ENCODE results near the gene DDR2.

DDR2 gene

DNA sequence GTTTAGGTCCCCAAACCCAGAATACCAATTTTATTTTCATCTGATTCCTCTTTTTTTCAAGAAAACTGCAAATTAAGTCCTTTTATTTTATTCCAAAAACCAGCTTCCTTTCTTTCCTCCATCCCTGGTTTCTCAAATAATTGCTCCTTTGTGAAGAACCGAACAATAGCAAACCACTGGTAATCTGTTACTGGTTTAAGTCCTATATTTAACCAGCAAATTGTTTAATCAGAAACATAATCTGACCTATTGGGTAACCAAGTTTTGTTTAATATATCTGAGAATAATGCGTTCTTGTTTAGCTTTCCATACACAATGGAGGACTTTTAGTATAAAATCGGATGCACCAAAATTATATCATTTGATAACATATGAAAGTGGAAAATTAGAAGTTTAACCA, 13.2 kb upstream of the DDR2 start:
- H3K36me3 Mint-ChIP-seq = peaks cover 23% of the 10 kb centered on the region
- H3K27me3 Mint-ChIP-seq = no peaks in the 10 kb centered on the region
- H3K4me3 Mint-ChIP-seq = no peak overlapping the region
- H3K9me3 Mint-ChIP-seq (ENCODE audit: low read depth) = peaks cover 12% of the 10 kb centered on the region
- no peak overlapping the region for H3K27ac Mint-ChIP-seq
- no peaks in the 10 kb centered on the region for H3K4me1 Mint-ChIP-seq (ENCODE audit: low read depth)

DNA sequence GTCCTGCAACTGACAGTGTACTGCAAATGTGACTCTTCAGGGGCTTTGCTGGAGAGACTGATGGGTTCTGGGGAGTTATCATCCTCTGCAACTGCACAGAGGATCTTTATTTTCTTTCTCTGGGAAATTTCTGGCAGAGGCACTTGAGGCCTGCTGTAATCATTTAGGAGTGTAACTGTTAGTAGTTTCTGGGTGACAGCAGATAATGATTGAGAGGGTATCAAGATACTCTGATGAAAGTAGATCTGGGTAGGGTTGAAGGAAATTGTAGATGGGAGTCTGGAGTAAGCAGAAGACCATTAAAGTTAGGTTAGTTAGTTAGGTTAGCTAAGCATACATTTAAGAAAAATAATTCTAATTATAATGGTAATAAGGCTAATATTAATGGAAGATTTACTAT, 11.0 kb upstream of the DDR2 start:
- Mint-ChIP-seq H3K4me1 (ENCODE audit: low read depth) (no peaks in the 10 kb centered on the region), H3K27me3 (peaks cover 3% of the 10 kb centered on the region), H3K27ac (no peak overlapping the region), H3K9me3 (ENCODE audit: low read depth) (peaks cover 12% of the 10 kb centered on the region), H3K36me3 (peaks cover 16% of the 10 kb centered on the region), H3K4me3 (no peak overlapping the region)

DNA sequence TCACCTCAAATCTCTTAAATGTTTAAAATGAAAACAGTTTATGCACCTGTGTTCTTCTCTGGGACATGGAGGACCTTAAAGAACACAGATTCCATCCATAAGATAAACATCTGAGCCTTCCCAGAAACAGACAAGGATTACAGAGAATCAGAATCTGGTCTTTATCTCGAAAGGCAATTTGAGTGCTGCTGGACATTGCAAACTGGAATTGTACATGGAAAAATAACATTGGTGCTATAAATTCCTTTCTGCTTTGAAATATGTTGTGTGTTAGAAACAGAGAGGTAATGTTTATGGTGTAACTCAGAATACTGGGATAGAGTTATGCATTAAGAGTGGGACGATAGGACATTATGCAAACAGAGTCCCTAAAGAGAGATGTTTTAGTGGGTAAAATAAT, 6.6 kb upstream of the DDR2 start:
- peaks cover 15% of the 10 kb centered on the region for H3K27me3 Mint-ChIP-seq
- no peak overlapping the region for H3K27ac Mint-ChIP-seq
- no peaks in the 10 kb centered on the region for H3K36me3 Mint-ChIP-seq
- H3K4me1 Mint-ChIP-seq (ENCODE audit: low read depth) = peaks cover 3% of the 10 kb centered on the region
- no peak overlapping the region for H3K4me3 Mint-ChIP-seq
- H3K9me3 Mint-ChIP-seq (ENCODE audit: low read depth) = no peaks in the 10 kb centered on the region

DNA sequence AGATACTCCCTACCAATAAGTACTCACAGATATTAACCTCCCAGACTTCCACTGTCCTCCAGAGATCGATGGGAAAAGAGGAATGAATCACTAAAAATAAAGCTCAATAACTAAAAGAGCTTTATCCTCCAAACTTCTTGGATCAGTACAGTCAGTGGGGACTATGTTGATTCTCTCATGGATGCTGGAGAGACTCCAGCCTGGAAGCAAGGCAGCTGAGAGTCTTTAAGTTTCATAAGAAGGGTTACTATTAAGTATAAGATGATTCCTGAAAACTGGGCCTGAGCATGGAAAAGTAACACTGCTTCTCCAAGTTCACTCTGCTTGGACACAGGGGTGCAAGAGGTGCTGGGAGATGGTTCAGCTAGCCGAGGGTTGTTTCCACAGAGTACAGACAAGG, 6.2 kb upstream of the DDR2 start:
- H3K36me3 Mint-ChIP-seq = no peaks in the 10 kb centered on the region
- H3K9me3 Mint-ChIP-seq (ENCODE audit: low read depth) = no peaks in the 10 kb centered on the region
- peaks cover 3% of the 10 kb centered on the region for H3K4me1 Mint-ChIP-seq (ENCODE audit: low read depth)
- H3K27me3 Mint-ChIP-seq = peaks cover 16% of the 10 kb centered on the region
- no peak overlapping the region for H3K4me3 Mint-ChIP-seq
- no peak overlapping the region for H3K27ac Mint-ChIP-seq

DNA sequence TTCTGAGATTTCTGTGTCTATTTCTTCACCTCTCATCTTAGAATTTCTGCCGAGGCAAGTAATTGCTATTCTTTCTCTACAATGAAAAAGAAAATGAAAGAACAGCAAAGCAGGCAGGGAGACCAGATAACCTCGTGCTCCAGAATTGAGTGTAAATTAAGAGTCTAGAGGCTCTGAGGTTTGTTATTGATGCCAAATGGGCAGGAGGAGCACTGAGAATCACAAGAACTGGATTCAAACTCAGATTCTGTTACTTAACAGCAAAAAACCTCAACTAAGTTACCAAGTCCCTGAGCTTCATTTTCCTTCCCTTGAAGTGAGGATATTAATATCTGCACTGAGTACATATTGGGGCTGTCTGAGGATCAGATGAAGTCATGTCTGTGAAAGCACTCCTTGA, 5.5 kb upstream of the DDR2 start:
- H3K27ac Mint-ChIP-seq = no peak overlapping the region
- H3K9me3 Mint-ChIP-seq (ENCODE audit: low read depth) = no peaks in the 10 kb centered on the region
- no peaks in the 10 kb centered on the region for H3K36me3 Mint-ChIP-seq
- peaks cover 16% of the 10 kb centered on the region for H3K27me3 Mint-ChIP-seq
- H3K4me3 Mint-ChIP-seq = no peak overlapping the region
- peaks cover 3% of the 10 kb centered on the region for H3K4me1 Mint-ChIP-seq (ENCODE audit: low read depth)

DNA sequence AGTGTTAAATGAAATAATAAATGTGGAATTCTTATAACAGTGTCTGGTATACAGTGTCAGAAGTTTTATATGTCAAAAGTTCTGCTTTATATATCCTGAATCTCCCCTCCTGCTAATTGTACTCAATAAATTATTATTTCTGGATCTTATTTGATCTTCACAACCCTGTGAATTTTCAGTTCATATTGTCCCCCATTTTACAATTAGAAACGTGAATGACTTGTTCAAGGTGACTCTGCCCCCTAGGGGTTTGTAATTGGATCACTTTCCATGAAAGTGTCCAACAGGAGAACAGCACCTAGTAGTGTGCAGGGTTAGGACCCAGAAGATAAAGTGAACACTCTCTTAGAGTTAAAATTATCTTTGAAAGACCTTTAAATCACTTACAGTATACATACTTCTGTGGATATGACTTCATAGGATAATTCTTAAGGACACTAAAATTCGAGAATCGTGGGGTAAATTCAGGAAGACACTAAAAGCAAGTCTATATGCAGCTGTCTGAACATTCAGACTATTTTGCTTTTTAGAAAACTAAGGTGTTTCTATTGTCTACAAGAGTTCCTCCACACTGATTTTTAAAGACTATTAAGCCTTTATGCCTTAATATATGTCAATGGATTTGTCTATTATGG, 4.5 kb upstream of the DDR2 start:
- no peak overlapping the region for H3K4me3 Mint-ChIP-seq
- H3K36me3 Mint-ChIP-seq = no peaks in the 10 kb centered on the region
- H3K27me3 Mint-ChIP-seq = peaks cover 17% of the 10 kb centered on the region

DNA sequence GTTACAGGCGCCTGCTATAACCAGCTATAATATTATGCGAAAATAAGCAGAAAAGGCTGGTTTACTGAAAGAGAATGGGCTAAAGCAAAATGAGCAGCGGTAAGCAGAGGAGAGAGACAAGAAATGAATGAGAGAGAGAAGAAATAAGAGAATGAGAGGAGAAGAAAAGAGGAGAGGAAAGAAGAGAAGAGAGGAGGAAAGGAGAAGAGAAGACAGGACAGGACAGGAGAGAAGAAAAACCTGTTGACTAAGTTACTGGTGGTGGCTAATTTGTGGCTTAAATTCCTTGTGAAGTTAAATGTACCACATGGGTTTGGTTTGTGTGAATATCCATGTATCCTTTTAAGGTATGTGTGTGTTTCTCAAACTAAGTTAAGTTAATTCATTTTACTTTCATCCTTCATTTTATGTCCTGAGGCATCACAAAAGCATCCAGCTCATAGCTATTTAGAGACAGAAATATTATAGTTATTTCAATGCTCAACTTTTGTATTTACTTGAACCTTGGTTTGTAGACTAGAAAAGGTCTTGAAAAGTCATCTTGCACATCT, 3.1 kb upstream of the DDR2 start:
- H3K4me1 Mint-ChIP-seq (ENCODE audit: low read depth) = peaks cover 3% of the 10 kb centered on the region
- no peak overlapping the region for H3K27ac Mint-ChIP-seq
- H3K36me3 Mint-ChIP-seq = no peaks in the 10 kb centered on the region
- peaks cover 18% of the 10 kb centered on the region for H3K27me3 Mint-ChIP-seq
- no peaks in the 10 kb centered on the region for H3K9me3 Mint-ChIP-seq (ENCODE audit: low read depth)
- no peak overlapping the region for H3K4me3 Mint-ChIP-seq

More for the DNA sequence above, 4.5 kb upstream of the DDR2 start:
- H3K27ac Mint-ChIP-seq = no peak overlapping the region
- no peaks in the 10 kb centered on the region for H3K9me3 Mint-ChIP-seq (ENCODE audit: low read depth)
- H3K4me1 Mint-ChIP-seq (ENCODE audit: low read depth) = peaks cover 3% of the 10 kb centered on the region

DNA sequence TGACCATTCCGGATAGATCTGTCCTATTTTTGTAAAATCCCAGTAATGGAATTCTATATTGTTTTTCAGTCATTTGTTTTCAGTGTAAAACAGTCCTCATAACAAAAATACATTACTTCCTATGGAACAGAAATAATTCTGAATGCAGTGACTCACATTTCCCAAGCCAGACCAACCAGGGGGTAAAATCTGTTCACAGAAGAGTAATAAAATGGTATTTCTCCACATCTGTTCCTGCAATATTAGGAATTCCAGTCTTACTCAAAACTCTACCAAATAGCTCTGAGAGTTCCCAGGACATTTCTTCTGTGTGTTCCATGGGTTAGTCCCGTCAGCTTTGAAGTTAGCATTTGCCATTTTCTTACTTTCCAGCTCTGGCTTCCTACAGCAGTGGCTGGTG, 2.6 kb upstream of the DDR2 start:
- Mint-ChIP-seq H3K4me1 (ENCODE audit: low read depth) (peaks cover 3% of the 10 kb centered on the region), H3K36me3 (no peaks in the 10 kb centered on the region), H3K4me3 (no peak overlapping the region), H3K27me3 (peaks cover 18% of the 10 kb centered on the region), H3K9me3 (ENCODE audit: low read depth) (no peaks in the 10 kb centered on the region), H3K27ac (no peak overlapping the region)

DNA sequence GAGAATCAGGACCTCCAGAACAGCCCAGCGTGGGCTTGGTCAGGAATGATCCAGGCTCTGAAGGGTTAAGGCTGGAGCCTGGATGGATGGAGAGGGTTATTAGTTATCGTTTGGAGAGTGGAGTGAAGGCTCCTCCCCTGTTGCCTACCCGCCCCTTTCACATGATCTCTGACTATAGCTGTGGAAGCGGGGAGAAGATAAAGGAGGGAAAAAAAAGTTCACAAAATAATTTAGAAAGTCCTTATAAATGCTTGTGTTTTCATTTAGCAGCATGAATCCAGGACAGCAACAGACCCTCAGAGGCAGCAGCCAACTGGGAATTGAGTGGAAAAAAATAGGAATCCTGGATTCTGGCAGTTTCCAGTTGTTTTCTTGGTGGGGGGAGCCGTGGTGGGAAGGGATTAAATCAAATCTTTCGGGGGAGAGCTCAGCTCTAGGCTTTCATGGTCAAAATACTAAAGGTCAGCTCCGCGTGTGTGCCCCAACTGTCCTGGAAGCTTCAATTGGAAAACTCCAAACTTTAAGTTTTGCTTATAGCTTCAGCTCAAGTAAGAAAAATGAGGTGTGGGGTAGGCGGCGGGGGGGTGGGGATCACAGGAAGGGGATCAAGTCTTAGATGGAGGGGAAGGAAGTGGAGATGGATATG, 595 bp upstream of the DDR2 start:
- Mint-ChIP-seq H3K27me3 (peaks cover 14% of the 10 kb centered on the region), H3K36me3 (no peaks in the 10 kb centered on the region), H3K9me3 (ENCODE audit: low read depth) (no peaks in the 10 kb centered on the region), H3K4me1 (ENCODE audit: low read depth) (peaks cover 3% of the 10 kb centered on the region), H3K27ac (no peak overlapping the region), H3K4me3 (no peak overlapping the region)

DNA sequence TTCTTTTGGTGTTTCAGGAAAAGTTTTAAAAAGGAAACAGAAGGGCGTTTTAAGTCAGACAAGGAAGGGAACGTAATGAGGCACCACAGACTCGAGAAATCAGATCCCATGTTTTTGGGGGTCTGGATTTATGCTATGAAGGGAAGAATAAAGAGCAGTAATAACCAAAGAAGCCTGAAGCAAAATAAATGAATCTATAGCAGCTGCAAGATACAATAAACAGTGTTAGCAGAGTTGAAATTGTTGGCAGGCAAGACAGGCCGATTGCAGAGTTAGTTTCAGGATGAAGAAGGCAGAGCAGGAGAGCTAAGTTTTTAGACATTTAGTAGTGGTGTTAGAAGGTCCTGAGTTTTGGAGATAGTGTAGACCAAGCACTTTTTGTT, 425 bp downstream of the DDR2 start:
- no peaks in the 10 kb centered on the region for H3K36me3 Mint-ChIP-seq
- no peak overlapping the region for H3K4me3 Mint-ChIP-seq
- peaks cover 9% of the 10 kb centered on the region for H3K27me3 Mint-ChIP-seq
- no peak overlapping the region for H3K27ac Mint-ChIP-seq
- H3K4me1 Mint-ChIP-seq (ENCODE audit: low read depth) = no peaks in the 10 kb centered on the region
- H3K9me3 Mint-ChIP-seq (ENCODE audit: low read depth) = no peaks in the 10 kb centered on the region

DNA sequence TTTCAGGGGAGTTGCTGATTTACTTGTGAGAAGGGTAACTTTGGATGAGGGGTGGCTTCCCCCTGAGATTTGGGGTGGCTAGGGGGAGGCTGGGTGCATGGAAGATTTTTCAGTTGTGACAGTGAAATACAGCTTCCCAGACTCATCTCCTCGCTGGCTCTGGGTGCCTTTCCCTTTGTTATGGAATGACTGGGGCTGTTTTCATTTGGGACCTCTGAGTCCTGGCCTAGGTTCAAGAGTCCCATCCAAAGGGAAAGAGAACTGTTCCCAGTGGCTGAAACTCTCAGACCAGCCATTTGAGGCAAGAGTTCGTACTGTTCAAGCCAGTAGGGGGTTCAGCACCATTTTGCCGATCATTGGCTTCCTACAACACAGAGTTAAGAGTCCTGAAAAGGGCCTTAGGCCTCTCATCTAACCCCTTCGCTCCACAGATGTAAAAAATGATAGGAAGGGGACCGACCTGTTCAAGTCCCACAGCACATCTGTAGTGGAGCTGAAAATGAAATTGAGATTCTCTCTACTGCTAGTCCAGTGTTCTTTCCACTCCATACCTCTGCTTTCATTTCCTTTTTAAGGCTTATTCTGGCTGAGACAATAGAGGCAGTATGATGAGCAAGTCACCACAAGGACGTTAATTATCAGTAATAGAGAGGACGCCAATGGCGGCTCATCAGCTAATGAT, 958 bp downstream of the DDR2 start:
- Mint-ChIP-seq H3K27ac (no peak overlapping the region), H3K9me3 (ENCODE audit: low read depth) (no peaks in the 10 kb centered on the region), H3K27me3 (peaks cover 9% of the 10 kb centered on the region), H3K4me1 (ENCODE audit: low read depth) (no peaks in the 10 kb centered on the region), H3K36me3 (no peaks in the 10 kb centered on the region), H3K4me3 (no peak overlapping the region)

DNA sequence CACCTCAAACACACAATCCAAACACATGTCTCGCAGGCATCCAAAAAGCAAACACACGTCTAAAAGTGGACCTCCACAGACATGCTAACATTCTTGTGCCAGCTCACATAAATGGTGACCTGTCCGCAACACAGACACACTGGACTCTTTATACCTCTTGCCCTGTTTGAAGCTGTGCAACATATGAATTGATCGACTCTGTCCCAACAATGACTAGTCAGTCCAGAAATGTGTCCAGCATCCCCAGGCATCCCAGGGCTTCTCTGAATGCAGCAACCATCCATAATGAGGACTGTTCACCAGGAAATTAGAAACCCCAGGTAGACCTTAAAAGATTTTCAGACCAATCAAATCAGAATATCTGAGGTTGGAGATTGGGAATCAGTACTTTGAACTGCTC, 3.2 kb downstream of the DDR2 start:
- peaks cover 6% of the 10 kb centered on the region for H3K27me3 Mint-ChIP-seq
- no peaks in the 10 kb centered on the region for H3K4me1 Mint-ChIP-seq (ENCODE audit: low read depth)
- no peaks in the 10 kb centered on the region for H3K9me3 Mint-ChIP-seq (ENCODE audit: low read depth)
- no peaks in the 10 kb centered on the region for H3K36me3 Mint-ChIP-seq
- no peak overlapping the region for H3K4me3 Mint-ChIP-seq
- H3K27ac Mint-ChIP-seq = no peak overlapping the region

DNA sequence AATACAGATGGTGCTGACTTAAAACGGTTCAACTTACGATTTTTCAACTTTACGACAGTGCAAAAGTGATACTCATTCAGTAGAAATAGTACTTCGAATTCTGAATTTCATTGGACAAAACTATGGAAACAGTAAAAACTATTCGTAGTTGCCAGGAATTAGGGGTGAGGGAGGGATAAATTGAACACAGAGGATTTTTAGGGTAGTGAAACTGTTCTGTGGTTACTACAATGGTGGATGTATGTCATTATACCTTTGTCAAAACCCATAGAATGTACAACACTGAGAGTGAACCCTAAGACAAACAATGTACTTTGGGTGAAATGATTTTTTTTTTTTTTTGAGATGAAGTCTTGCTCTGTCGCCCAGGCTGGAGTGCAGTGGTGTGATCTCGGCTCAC, 7.5 kb downstream of the DDR2 start:
- Mint-ChIP-seq H3K27me3 (peaks cover 3% of the 10 kb centered on the region), H3K4me1 (ENCODE audit: low read depth) (no peaks in the 10 kb centered on the region), H3K4me3 (no peak overlapping the region)

DNA sequence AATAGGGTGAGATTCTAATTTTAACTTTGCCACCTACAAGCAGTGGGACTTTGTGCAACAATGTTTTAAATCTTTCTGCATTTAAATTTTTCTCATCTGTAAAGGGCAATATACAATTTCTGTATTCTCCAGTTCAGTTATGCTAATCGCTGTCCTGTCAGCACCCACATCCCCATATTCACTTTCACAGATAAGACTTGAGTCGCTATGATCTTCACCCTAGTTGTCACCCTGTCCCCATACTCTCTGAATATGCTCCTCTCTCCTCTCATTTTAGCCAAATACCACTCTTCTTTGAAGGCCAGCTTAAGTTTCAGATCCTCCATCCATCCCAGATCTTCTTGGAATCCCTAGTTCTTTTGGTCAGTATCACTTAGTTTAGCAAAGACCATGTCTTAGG, 8.8 kb downstream of the DDR2 start:
- Mint-ChIP-seq H3K9me3 (ENCODE audit: low read depth) (no peaks in the 10 kb centered on the region), H3K27me3 (peaks cover 3% of the 10 kb centered on the region), H3K36me3 (no peaks in the 10 kb centered on the region), H3K4me3 (no peak overlapping the region), H3K4me1 (ENCODE audit: low read depth) (no peaks in the 10 kb centered on the region), H3K27ac (no peak overlapping the region)

More for the DNA sequence above, 7.5 kb downstream of the DDR2 start:
- H3K27ac Mint-ChIP-seq = no peak overlapping the region
- H3K9me3 Mint-ChIP-seq (ENCODE audit: low read depth) = no peaks in the 10 kb centered on the region
- H3K36me3 Mint-ChIP-seq = no peaks in the 10 kb centered on the region

DNA sequence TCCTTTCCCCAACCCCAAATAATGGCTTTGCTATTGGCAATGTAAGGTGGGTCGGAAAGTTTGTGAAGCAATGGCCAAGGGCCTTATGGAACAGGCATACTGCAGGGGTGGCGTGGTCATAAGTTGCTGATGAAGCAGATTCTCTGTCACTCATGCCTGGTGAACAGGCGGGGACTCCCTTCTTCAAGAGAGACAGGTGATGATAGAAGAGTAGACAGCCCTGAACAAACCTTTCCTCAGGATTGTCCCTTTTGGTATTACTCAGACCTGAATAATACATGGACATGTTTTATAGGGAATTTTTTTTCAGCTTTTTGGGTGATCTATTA, 12.7 kb downstream of the DDR2 start:
- Mint-ChIP-seq H3K4me1 (ENCODE audit: low read depth) (no peaks in the 10 kb centered on the region), H3K27ac (no peak overlapping the region), H3K4me3 (no peak overlapping the region), H3K27me3 (peaks cover 11% of the 10 kb centered on the region), H3K36me3 (no peaks in the 10 kb centered on the region), H3K9me3 (ENCODE audit: low read depth) (no peaks in the 10 kb centered on the region)

All from activated naive CD8-positive, alpha-beta T cell (primary cell).